HG02938 (cell line): ENCODE data around the gene AKAP7.
A peak's percentile ranks its signal among the peaks of the same experiment; 100 is the strongest.
"Not testable (repeated sequence)": the region's sequence is repeated elsewhere in the genome, so short reads cannot be mapped to it uniquely, and the experiment has no call there.

Experiments used
- ATAC-seq: cut with Tn5 transposase; IDR thresholded peaks from one replicate; pipeline ENCODE4 v1.9.1; 2021; ENCODE audit warnings: mild to moderate bottlenecking, moderate library complexity; ENCODE audit not compliant: unreplicated experiment

AKAP7 gene

DNA sequence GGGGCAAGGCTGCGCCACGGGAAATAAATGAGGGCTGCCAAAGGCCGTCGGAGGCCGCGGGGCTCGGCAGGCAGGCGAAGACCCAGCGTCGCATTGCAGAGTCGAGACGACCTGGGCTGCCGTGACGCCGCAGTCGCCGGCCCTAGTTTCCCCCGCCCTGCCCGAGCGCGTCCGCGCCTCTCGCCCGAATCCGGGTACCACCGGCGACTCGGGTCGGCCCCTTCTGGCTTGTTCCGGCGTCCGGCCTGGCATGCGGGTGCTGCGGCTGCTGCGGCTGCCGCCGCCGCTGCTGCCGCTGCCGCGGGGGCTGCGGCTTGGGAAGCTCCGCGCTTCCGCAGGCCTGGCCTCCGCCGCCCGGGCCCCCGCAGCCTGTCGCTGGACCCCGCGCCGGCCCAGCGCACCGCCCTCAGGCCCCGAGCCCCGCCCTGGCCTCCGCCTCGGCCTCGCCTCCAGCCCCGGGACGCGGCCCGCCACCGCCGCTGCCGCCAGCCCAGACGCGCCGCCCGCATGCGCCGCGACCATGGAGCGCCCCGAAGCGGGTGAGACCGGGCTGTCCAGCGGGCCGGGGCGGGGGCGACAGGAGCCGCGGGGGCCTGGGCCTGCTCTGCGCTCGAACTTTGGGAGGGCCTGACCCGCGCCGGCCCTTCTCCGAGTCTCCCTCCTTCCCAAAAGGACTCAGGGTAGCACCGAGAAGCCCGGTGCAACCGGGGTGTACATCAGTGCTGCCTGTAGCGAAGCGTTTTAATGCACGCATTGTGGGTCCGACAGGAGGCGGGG is at the start of gene AKAP7:
Gene AKAP7, plus strand, starts transcription at position 224 of the 777 bp plus-strand sequence. Its CDS starts 297 bp downstream, at position 521.
- ATAC-seq, result peak; percentile 60

- not testable (repeated sequence) for ATAC-seq
Measured at GRCh38 chr6:131090339-131090738, 44.9 kb upstream of the AKAP7 start.

- ATAC-seq, result not testable (repeated sequence)
Measured at GRCh38 chr6:131091944-131092343, 43.3 kb upstream of the AKAP7 start.

DNA sequence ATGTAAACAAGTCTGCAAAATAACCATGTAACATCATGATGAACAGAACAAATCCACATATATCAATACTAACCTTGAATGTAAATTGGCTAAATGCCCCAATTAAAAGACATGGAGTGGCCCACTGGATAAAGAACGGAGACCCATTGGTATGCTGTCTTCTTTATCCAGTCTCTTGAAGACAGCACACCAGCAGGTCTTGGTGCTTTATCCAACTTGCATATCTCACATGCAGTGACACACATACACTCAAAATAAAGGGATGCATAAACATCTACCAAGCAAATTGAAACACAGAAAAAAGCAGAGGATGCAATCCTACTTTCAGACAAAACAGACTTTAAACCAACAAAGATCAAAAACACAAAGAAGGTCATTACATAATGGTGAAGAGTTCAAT is 41.9 kb upstream of the AKAP7 start:
- no peak for ATAC-seq

GRCh38 chr6:131096786-131097185 is 38.5 kb upstream of the AKAP7 start:
- no peak for ATAC-seq

GRCh38 chr6:131101911-131102680 is 33.2 kb upstream of the AKAP7 start:
- no peak for ATAC-seq

- no peak for ATAC-seq
Measured at GRCh38 chr6:131103296-131103695, 32.0 kb upstream of the AKAP7 start.

DNA sequence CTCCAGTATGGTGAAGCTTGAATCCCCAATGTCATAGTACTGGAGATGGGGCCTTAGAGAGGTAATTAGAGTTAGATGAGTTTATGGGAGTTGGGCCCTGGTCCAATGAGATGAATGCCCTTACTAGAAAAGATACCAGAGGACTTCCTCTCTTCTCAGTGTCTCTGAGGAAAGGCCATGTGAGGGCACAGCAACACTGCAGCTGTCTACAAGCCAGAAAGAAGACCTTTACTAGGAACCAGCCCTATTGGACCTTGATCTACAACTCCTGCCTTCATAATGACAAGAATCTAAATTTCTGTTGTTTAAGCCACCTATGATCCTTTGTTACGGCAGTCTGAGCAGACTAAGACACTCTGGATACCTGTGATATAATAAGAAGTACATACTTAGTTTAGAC is 31.4 kb upstream of the AKAP7 start:
- no peak for ATAC-seq

- no peak for ATAC-seq
Measured at GRCh38 chr6:131107151-131107550, 28.1 kb upstream of the AKAP7 start.

DNA sequence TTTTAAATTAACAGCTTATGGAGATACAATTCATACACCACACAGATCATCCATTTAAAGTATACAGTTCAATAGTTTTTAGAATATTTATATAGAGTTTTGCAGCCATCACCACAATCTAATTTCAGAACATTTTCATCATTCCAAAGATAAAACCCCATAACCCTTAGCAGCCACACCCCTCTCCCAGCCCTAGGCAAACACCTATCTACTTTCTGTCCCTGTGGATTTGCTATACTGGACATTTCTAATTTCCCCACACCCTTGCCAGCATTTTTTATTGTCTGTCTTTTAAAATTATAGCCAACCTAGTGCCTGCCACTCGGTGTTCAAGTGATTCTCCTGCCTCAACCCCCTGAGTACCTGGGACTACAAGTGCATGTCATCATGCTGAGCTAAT is 23.0 kb upstream of the AKAP7 start:
- ATAC-seq, result no peak

DNA sequence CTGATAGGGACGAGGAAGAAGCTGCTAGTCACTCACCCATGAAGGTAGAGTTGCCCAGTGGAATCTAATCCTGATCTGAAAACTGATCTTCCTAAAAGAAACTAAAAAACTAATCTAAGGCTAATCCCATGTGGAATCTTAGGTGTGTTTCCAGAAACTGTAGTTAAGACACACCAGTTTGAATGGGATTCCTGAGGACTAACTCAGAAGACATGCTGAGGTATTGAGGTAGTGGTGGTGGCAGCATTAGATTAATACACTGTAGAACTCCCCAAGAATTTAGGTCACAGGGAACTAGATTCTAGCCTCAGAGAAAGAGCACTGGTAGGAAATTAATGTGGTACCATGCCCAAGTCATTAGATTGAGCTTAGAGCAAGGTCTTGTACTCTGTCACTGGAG is 19.6 kb upstream of the AKAP7 start:
- ATAC-seq, result no peak

DNA sequence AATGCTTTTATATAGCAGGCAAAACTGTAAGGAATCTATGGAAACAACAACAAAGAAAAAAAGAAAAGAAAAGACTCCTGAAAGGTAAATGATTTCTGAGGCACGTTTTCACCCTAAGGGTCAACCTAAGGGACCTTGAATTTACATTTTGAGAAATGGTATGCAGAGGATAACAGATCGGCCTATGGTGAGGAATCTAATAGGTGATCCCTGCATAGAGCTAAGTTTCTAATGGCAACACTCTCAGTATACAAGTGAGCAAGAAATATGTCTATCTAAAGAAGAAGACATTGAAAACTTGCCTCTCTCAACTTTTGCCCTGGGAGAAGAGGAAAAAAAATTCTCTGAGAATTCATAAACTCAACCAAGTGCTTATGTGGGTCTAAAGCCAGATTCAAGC is 18.9 kb upstream of the AKAP7 start:
- no peak for ATAC-seq

GRCh38 chr6:131116755-131117360 is 18.4 kb upstream of the AKAP7 start:
- peak; percentile 45 for ATAC-seq

DNA sequence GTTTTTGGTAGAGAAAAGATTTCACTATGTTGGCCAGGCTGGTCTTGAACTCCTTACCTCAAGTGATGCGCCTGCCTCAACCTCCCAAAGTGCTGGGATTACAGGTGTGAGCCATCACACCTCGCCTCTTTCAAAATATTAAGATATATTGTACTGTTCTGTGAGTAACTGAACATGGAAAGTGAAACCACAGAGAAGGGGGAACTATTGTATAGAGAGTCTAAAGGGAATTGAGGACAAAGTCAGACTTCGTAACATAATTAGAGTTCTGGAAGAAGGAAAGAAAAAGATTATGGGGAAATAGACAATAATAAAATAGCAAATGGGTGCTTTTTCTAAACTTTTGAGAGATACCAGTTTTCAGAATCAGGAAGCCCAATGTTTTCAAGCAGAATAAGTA is 17.4 kb upstream of the AKAP7 start:
- no peak for ATAC-seq

DNA sequence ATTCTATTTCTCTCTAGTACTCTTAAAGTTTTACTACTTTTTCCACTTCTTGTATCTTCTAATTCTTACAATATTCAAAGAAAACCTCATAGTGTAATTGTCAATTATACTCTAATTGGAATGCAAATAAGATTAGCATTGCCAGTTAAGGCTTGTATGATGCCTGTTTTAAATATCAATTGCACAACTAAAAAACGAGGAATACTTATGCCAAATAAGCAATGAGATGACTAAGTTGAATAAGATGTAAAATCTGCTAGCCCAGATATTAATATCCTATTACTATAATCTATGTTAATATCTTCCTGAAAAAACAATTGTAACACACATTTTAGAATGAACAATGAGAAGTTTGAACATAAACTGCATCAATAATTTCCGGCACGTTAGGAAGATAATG is 13.3 kb upstream of the AKAP7 start:
- no peak for ATAC-seq

- no peak for ATAC-seq
Measured at GRCh38 chr6:131122516-131122915, 12.8 kb upstream of the AKAP7 start.

GRCh38 chr6:131124336-131125071 is 10.8 kb upstream of the AKAP7 start:
- ATAC-seq, result no peak

GRCh38 chr6:131125431-131125830 is 9.8 kb upstream of the AKAP7 start:
- ATAC-seq, result no peak

DNA sequence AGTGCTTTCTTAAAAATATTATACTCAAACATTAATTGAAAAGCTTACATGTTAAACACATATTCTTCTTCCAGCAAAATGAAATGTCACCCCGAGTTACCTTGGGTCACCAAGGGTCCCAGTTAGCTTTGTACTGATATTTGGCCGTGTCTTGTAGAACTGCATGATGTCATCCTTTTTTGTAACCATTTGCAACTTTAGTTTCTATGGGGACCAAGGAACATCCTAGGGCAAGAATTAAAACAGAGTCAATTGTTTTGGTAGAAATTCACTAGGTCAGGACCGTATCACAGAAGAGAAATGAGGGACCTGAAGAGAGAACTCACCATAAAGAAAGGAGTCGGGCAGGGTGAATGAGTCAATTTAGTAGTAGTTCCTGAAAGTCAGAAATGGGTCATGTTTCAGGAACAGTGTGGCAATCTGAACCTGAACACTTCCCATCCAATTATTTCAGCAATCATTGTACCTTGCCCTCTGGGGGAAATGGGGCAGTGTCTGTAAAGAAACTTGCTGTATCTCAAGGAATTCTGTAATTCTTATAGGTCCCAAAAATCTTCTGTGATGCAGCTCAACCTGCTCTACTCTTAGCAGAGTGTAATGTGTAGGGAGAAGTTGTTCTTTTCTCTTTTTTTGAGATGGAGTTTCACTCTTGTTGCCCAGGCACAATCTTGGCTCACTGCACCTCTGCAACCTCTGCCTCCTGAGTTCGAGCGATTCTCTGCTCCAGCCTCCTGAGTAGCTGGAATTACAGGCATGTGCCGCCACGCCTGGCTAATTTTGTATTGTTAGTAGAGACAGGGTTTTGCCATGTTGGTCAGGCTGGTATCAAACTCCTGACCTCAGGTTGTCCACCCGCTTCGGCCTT is 5.3 kb upstream of the AKAP7 start:
- ATAC-seq, result no peak

DNA sequence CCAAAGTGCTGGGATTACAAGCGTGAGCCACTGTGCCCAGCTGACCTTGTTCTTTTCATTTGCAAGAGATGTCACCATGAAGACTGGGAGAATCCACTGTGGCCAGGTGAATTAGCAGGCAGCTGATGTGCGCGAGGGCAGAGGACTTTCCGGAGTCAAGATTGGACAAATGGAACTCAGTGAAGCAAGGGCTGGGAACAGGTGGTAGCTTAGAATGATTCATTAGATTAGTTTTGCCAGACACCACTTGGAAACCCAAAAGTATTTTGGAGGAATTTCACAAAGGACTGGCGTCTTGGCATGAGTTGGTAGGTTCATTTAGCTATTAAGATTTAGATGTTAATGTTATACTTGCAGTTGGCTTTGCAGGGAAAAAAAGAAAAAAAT is 4.7 kb upstream of the AKAP7 start:
- ATAC-seq, result no peak
